IMR-90 (cell line): ENCODE measurements around the gene CTAGE4. TPM values are rescaled to one million over a fixed set of nuclear protein-coding genes. Genes with fewer than 3 reads are reported as not detected.

Experiments
- ATAC-seq: fragments of 200-7000 bp; cut with Tn5 transposase; 2 replicates; pipeline ENCODE4 v1.9.1; 2020; ENCODE audit warnings: low read depth, mild to moderate bottlenecking, moderate library complexity
- BruUV-seq: library from RNA; stranded (reverse); fragments of 400-500 nt; replicated peaks from 2 replicates; lab custom pipeline; 2021; lab: Mats Ljungman, UMichigan
- CTCF ChIA-PET: fragments of 300-600 bp; formaldehyde crosslinking; extraction: SDS; loops from one replicate; lab custom pipeline; 2021; ENCODE audit warnings: antibody characterized with exemption; lab: Yijun Ruan, JAX
- POLR2A ChIA-PET: fragments of 300-600 bp; sonication (Branson Sonifier 250); formaldehyde crosslinking; loops from one replicate; lab custom pipeline; 2022; ENCODE audit warnings: antibody characterized with exemption; ENCODE audit not compliant: unreplicated experiment; lab: Charles Lee
- DNase-seq: peaks from one replicate; pipeline ENCODE4 v3.0.0; 2013
- H2AFZ ChIP-seq: replicated peaks from 2 replicates; pipeline ENCODE3; 2013; ENCODE audit warnings: low read length, mild to moderate bottlenecking; ENCODE audit not compliant: poor library complexity
- H2AK5ac ChIP-seq: 2 replicates; pipeline ENCODE4 v1.6.1; 2013; ENCODE audit warnings: low read depth, low read length, inconsistent platforms
- H2AK9ac ChIP-seq: replicated peaks from 2 replicates; pipeline ENCODE3; 2013; ENCODE audit warnings: mild to moderate bottlenecking, low read depth, low read length, moderate library complexity; ENCODE audit not compliant: poor library complexity
- H2BK120ac ChIP-seq: 2 replicates; pipeline ENCODE4 v1.6.1; 2013; ENCODE audit warnings: low read depth, low read length, inconsistent platforms
- H2BK15ac ChIP-seq: 3 replicates; pipeline ENCODE4 v1.6.1; 2013; ENCODE audit warnings: low read depth, low read length, inconsistent platforms
- H2BK20ac ChIP-seq: 2 replicates; pipeline ENCODE4 v1.6.1; 2013; ENCODE audit warnings: low read depth, mild to moderate bottlenecking, inconsistent platforms, low read length, moderate library complexity
- H2BK5ac ChIP-seq: 2 replicates; pipeline ENCODE4 v1.6.1; 2013; ENCODE audit warnings: mild to moderate bottlenecking, low read depth, low read length, inconsistent platforms; ENCODE audit not compliant: poor library complexity, severe bottlenecking
- H3K14ac ChIP-seq: replicated peaks from 2 replicates; pipeline ENCODE4 v1.6.1; 2013; ENCODE audit warnings: low read depth, low read length, inconsistent platforms
- H3K18ac ChIP-seq: 2 replicates; pipeline ENCODE4 v1.6.1; 2013; ENCODE audit warnings: low read depth, low read length, control low read depth
- H3K23ac ChIP-seq: 2 replicates; pipeline ENCODE4 v1.6.1; 2013; ENCODE audit warnings: low read depth, low read length, inconsistent platforms
- H3K27ac ChIP-seq: 2 replicates; pipeline ENCODE4 v1.5.1; 2013; ENCODE audit warnings: mild to moderate bottlenecking, control low read depth, low read length; ENCODE audit not compliant: insufficient read depth
- H3K27me3 ChIP-seq: 2 replicates; pipeline ENCODE4 v1.6.1; 2013; ENCODE audit warnings: low read length; ENCODE audit not compliant: control insufficient read depth, insufficient read depth
- H3K36me3 ChIP-seq: 2 replicates; pipeline ENCODE4 v1.6.1; 2013; ENCODE audit warnings: low read length, mixed read lengths; ENCODE audit not compliant: control insufficient read depth, insufficient read depth
- H3K4ac ChIP-seq: 2 replicates; pipeline ENCODE4 v1.6.1; 2013; ENCODE audit warnings: low read depth, low read length, inconsistent platforms
- H3K4me1 ChIP-seq: 2 replicates; pipeline ENCODE4 v1.6.1; 2013; ENCODE audit warnings: low read length, mixed read lengths; ENCODE audit not compliant: control insufficient read depth, insufficient read depth
- H3K4me2 ChIP-seq: 2 replicates; pipeline ENCODE4 v1.6.1; 2013; ENCODE audit warnings: low read depth, mild to moderate bottlenecking, control low read depth, low read length, moderate library complexity
- H3K4me3 ChIP-seq: 2 replicates; pipeline ENCODE4 v1.5.1; 2013; ENCODE audit warnings: low read depth, mild to moderate bottlenecking, control low read depth, low read length, moderate library complexity; ENCODE audit not compliant: insufficient read depth
- H3K56ac ChIP-seq: 2 replicates; pipeline ENCODE4 v1.6.1; 2013; ENCODE audit warnings: low read length, inconsistent platforms; ENCODE audit not compliant: insufficient read depth; ENCODE audit errors: extremely low read depth
- H3K79me1 ChIP-seq, 2 experiments: 2 replicates each; pipeline ENCODE4 v1.6.1; 2013; ENCODE audit warnings: low read length in 2 of 2, inconsistent platforms in 1 of 2, low read depth in 1 of 2
- H3K9ac ChIP-seq: 2 replicates; pipeline ENCODE4 v1.6.1; 2013; ENCODE audit warnings: low read depth, low read length, control low read depth
- H3K9me1 ChIP-seq: 2 replicates; pipeline ENCODE4 v1.6.1; 2013; ENCODE audit warnings: low read length, inconsistent platforms; ENCODE audit not compliant: insufficient read depth
- H3K9me3 ChIP-seq: 2 replicates; pipeline ENCODE4 v1.6.1; 2013; ENCODE audit warnings: low read length; ENCODE audit not compliant: control insufficient read depth, insufficient read depth
- H4K20me1 ChIP-seq: 2 replicates; pipeline ENCODE4 v1.6.1; 2013; ENCODE audit warnings: low read length, inconsistent platforms; ENCODE audit not compliant: insufficient read depth
- H4K5ac ChIP-seq: 2 replicates; pipeline ENCODE4 v1.6.1; 2013; ENCODE audit warnings: mild to moderate bottlenecking, low read depth, low read length, control low read depth
- H4K8ac ChIP-seq, 2 experiments: 2 replicates each; pipeline ENCODE4 v1.6.1; 2013; ENCODE audit warnings: low read depth in 2 of 2, low read length in 2 of 2, control low read depth in 1 of 2, inconsistent platforms in 1 of 2
- H4K91ac ChIP-seq: 2 replicates; pipeline ENCODE4 v1.6.1; 2013; ENCODE audit warnings: low read depth, low read length, inconsistent platforms; ENCODE audit not compliant: insufficient read depth
- BHLHE40 ChIP-seq: fragments of 150-350 bp; IDR thresholded peaks from 2 replicates; pipeline ENCODE4 v1.6.1; 2016; ENCODE audit warnings: mild to moderate bottlenecking, low read depth, low read length
- CEBPB ChIP-seq: IDR thresholded peaks from 2 replicates; pipeline ENCODE4 v1.6.1; 2012; ENCODE audit warnings: low read depth, low read length, improper control_type of control experiment
- CHD1 ChIP-seq: IDR thresholded peaks from 2 replicates; pipeline ENCODE4 v1.6.1; 2012; ENCODE audit warnings: low read depth, low read length, improper control_type of control experiment
- CTCF ChIP-seq: conservative IDR thresholded peaks from 2 replicates; pipeline ENCODE4 v1.5.1; 2012; ENCODE audit warnings: mild to moderate bottlenecking, low read depth, low read length, improper control_type of control experiment
- ELK1 ChIP-seq: fragments of 150-350 bp; IDR thresholded peaks from 2 replicates; pipeline ENCODE4 v1.6.1; 2016; ENCODE audit warnings: low read depth, mild to moderate bottlenecking, low read length, moderate library complexity, borderline replicate concordance
- FOS ChIP-seq: fragments of 150-350 bp; IDR thresholded peaks from 2 replicates; pipeline ENCODE4 v1.6.1; 2016; ENCODE audit warnings: low read depth, low read length
- MAFK ChIP-seq: IDR thresholded peaks from 2 replicates; pipeline ENCODE4 v1.6.1; 2012; ENCODE audit warnings: low read depth, low read length, improper control_type of control experiment
- MAZ ChIP-seq: IDR thresholded peaks from 2 replicates; pipeline ENCODE4 v1.6.1; 2012; ENCODE audit warnings: low read depth, mild to moderate bottlenecking, low read length, improper control_type of control experiment, moderate library complexity, borderline replicate concordance
- MXI1 ChIP-seq: IDR thresholded peaks from 2 replicates; pipeline ENCODE4 v1.6.1; 2012; ENCODE audit warnings: low read depth, mild to moderate bottlenecking, low read length, moderate library complexity, borderline replicate concordance
- NFE2L2 ChIP-seq: fragments of 150-350 bp; IDR thresholded peaks from 2 replicates; pipeline ENCODE4 v1.6.1; 2016; ENCODE audit warnings: low read depth, mild to moderate bottlenecking, low read length
- POLR2A ChIP-seq: IDR thresholded peaks from 2 replicates; pipeline ENCODE4 v1.6.1; 2012; ENCODE audit warnings: mild to moderate bottlenecking, low read depth, low read length
- RAD21 ChIP-seq: IDR thresholded peaks from 2 replicates; pipeline ENCODE4 v1.6.1; 2012; ENCODE audit warnings: low read length, improper control_type of control experiment
- RCOR1 ChIP-seq: IDR thresholded peaks from 2 replicates; pipeline ENCODE4 v1.6.1; 2012; ENCODE audit warnings: mild to moderate bottlenecking, low read length, improper control_type of control experiment; ENCODE audit not compliant: insufficient replicate concordance
- RFX5 ChIP-seq: IDR thresholded peaks from 2 replicates; pipeline ENCODE4 v1.8.0; 2012; ENCODE audit warnings: low read depth, mild to moderate bottlenecking, low read length, moderate library complexity
- SMC3 ChIP-seq: fragments of 150-350 bp; IDR thresholded peaks from 2 replicates; pipeline ENCODE4 v1.6.1; 2016; ENCODE audit warnings: low read depth, mild to moderate bottlenecking, antibody characterized with exemption, low read length, moderate library complexity
- USF2 ChIP-seq: fragments of 150-350 bp; IDR thresholded peaks from 2 replicates; pipeline ENCODE4 v1.6.1; 2017; ENCODE audit warnings: mild to moderate bottlenecking, antibody characterized with exemption, low read length, low read depth
- WGBS, 2 experiments: methylation state at CpG; one replicate each; pipeline versions ENCODE4 v1.1.5 to v1.1.7; 2013; ENCODE audit warnings: missing lambda C conversion rate in 2 of 2; ENCODE audit not compliant: insufficient read length in 1 of 2; ENCODE audit errors: extremely low coverage in 2 of 2; 5-methylcytosine and 5-hydroxymethylcytosine counted together
- dilution Hi-C: fragments of 300-500 bp; cut with HindIII; formaldehyde crosslinking; loops from one replicate; pipeline ENCODE4 v1.14.3; 2018; ENCODE audit warnings: low sequenced_read_pairs; ENCODE audit not compliant: unreplicated experiment
- in situ Hi-C: fragments of 300-500 bp; cut with MboI; formaldehyde crosslinking; loops from 3 replicates; pipeline ENCODE4 v1.14.3; 2019; ENCODE audit warnings: low sequenced_read_pairs, inconsistent platforms, mixed read lengths
- intact Hi-C: fragments of 100-400 bp; cut with micrococcal nuclease; formaldehyde crosslinking; loops from 2 replicates; pipeline ENCODE4 v1.10.0; 2022
- polyA plus RNA-seq, 3 experiments: library from polyadenylated mRNA; depleted of rRNA; stranded (reverse); fragments of >200 nt; gene quantifications; 2 replicates each; pipeline ENCODE4 v1.2.3, GENCODE V29; 2012; ENCODE audit warnings: low replicate concordance in 1 of 3
- total RNA-seq: library from RNA; depleted of rRNA; stranded (reverse); fragments of >200 nt; gene quantifications from 2 replicates; pipeline ENCODE4 v1.2.3, GENCODE V29; 2012

The CTAGE4 gene
- total and polyA plus RNA-seq, 2 of the 4 experiments (the other 2 are of a cell fraction): 0.03 TPM; not detected in 1

- H3K18ac ChIP-seq: no peak overlapping the region
- no peak overlapping the region for H2AK5ac ChIP-seq
- POLR2A ChIA-PET: no interaction called here
- no peaks in the 10 kb centered on the region for H3K9me3 ChIP-seq
- no peak overlapping the region for H2AFZ ChIP-seq
- H3K9me1 ChIP-seq: no peaks in the 10 kb centered on the region
- no peak overlapping the region for H2AK9ac ChIP-seq
- no TSS peak for BruUV-seq
- no peak overlapping the region for H4K8ac ChIP-seq
- no peaks in the 10 kb centered on the region for H4K20me1 ChIP-seq
- H2BK20ac ChIP-seq: no peak overlapping the region
- H4K5ac ChIP-seq: no peak overlapping the region
- no peak overlapping the region for H3K9ac ChIP-seq
- no peaks in the 10 kb centered on the region for H3K79me1 ChIP-seq
- H3K4me1 ChIP-seq: no peaks in the 10 kb centered on the region
- TF ChIP-seq SMC3 (no peak), NFE2L2 (no peak), CEBPB (no peak), POLR2A (no peak), RCOR1 (no peak), RFX5 (no peak), MAZ (no peak), BHLHE40 (no peak), ELK1 (no peak), MXI1 (no peak), MAFK (no peak), CHD1 (no peak), CTCF (no peak), FOS (no peak), USF2 (no peak), RAD21 (no peak)
- H3K4me3 ChIP-seq: no peak overlapping the region
- no peak overlapping the region for H3K14ac ChIP-seq
- H3K36me3 ChIP-seq: no peaks in the 10 kb centered on the region
- no peak overlapping the region for H3K4ac ChIP-seq
- H3K56ac ChIP-seq: no peak overlapping the region
- no peak overlapping the region for H2BK15ac ChIP-seq
- H3K23ac ChIP-seq: no peak overlapping the region
- intact Hi-C loops: no loop called here
- 63% methylated on average over 4 of the region's 5 CpGs; no CpG with 5 or more reads in 1 of the 2 experiments for WGBS, 2 experiments
- no peak overlapping the region for H2BK5ac ChIP-seq
- in situ Hi-C loops: loop anchor here (25.0 kb wide), 1 partner anchor 213 kb away; no protein-coding TSS in a partner anchor
- dilution Hi-C loops: no loop called here
- ATAC-seq: no peak
- DNase-seq: no peak
- CTCF ChIA-PET: no interaction called here
- no peak overlapping the region for H3K4me2 ChIP-seq
- H3K27ac ChIP-seq: no peak overlapping the region
- H2BK120ac ChIP-seq: no peak overlapping the region
- no peaks in the 10 kb centered on the region for H3K27me3 ChIP-seq
- H4K91ac ChIP-seq: no peak overlapping the region
Measured at GRCh38 chr7:144174613-144175012, 8.7 kb upstream of the CTAGE4 start.
